GM18873 (cell line): Measurements from ENCODE around the gene GGA3.
"Not testable (repeated sequence)": the region's sequence is repeated elsewhere in the genome, so short reads cannot be mapped to it uniquely, and the experiment has no call there.

Source experiments
- ATAC-seq: cut with Tn5 transposase; IDR thresholded peaks from one replicate; pipeline ENCODE4 v1.9.1; 2021; ENCODE audit warnings: mild to moderate bottlenecking, moderate library complexity, moderate number of reproducible peaks; ENCODE audit not compliant: unreplicated experiment, low FRiP score

The GGA3 gene

GRCh38 chr17:75272848-75273184 is 11.4 kb upstream of the GGA3 start:
- no peak for ATAC-seq

GRCh38 chr17:75271955-75272847 is 10.8 kb upstream of the GGA3 start:
- ATAC-seq: no peak

GRCh38 chr17:75271233-75271954 is 10.0 kb upstream of the GGA3 start:
- peak; percentile 39 for ATAC-seq

GRCh38 chr17:75270966-75271232 is 9.5 kb upstream of the GGA3 start, which contains the start of gene MIF4GD:
Gene MIF4GD (minus strand): TSS chr17:75271231. CDS start chr17:75270195, 1,036 bp downstream.
- no peak for ATAC-seq

GRCh38 chr17:75270218-75270965 is 9.0 kb upstream of the GGA3 start:
- ATAC-seq: peak; percentile 22

- ATAC-seq: no peak
Observed at GRCh38 chr17:75269844-75270217, 8.4 kb upstream of the GGA3 start.

- ATAC-seq: no peak
Observed at GRCh38 chr17:75267411-75268232, 6.2 kb upstream of the GGA3 start.

- no peak for ATAC-seq
Observed at GRCh38 chr17:75267153-75267410, 5.7 kb upstream of the GGA3 start.

GRCh38 chr17:75266316-75267152 is 5.1 kb upstream of the GGA3 start:
- ATAC-seq: no peak

GRCh38 chr17:75265614-75266315 is 4.4 kb upstream of the GGA3 start:
- ATAC-seq: no peak

GRCh38 chr17:75263055-75263454 is 1.6 kb upstream of the GGA3 start:
- ATAC-seq: no peak

- ATAC-seq: no peak
Observed at GRCh38 chr17:75262112-75262606, 753 bp upstream of the GGA3 start.

GRCh38 chr17:75260641-75261335 is 618 bp downstream of the GGA3 start:
- ATAC-seq: peak; percentile 8

- not testable (repeated sequence) for ATAC-seq
Observed at GRCh38 chr17:75257228-75257627, 4.2 kb downstream of the GGA3 start.

GRCh38 chr17:75255954-75256698 is 5.3 kb downstream of the GGA3 start:
- not testable (repeated sequence) for ATAC-seq

GRCh38 chr17:75252039-75252816 is 9.2 kb downstream of the GGA3 start:
- no peak for ATAC-seq

- peak; percentile 86 for ATAC-seq
Observed at GRCh38 chr17:75250009-75250471, 11.4 kb downstream of the GGA3 start.
